HuH-7.5 (cell line): ENCODE results near the gene CDH15.

ENCODE experiments used
- DNase-seq: peaks from one replicate; pipeline ENCODE4 v3.0.0; 2011; ENCODE audit warnings: low spot score

Gene CDH15

GRCh38 chr16:89140981-89141883 lies 30.3 kb upstream of the CDH15 start:
- no peak for DNase-seq

- no peak for DNase-seq
These were observed 29.7 kb upstream of the CDH15 start for GRCh38 chr16:89141884-89142267.

GRCh38 chr16:89142474-89143195 lies 28.9 kb upstream of the CDH15 start:
- DNase-seq = no peak

GRCh38 chr16:89143201-89143741 lies 28.3 kb upstream of the CDH15 start:
- DNase-seq = no peak

- DNase-seq = no peak
These were observed 27.5 kb upstream of the CDH15 start for GRCh38 chr16:89143911-89144675.

- no peak for DNase-seq
These were observed 26.9 kb upstream of the CDH15 start for GRCh38 chr16:89144681-89145080.

GRCh38 chr16:89145406-89146161 lies 26.0 kb upstream of the CDH15 start:
- DNase-seq = no peak

GRCh38 chr16:89146211-89147005 lies 25.1 kb upstream of the CDH15 start:
- DNase-seq = no peak

GRCh38 chr16:89147085-89147817 lies 24.3 kb upstream of the CDH15 start:
- no peak for DNase-seq

- DNase-seq = no peak
These were observed 22.2 kb upstream of the CDH15 start for GRCh38 chr16:89149386-89149785.

GRCh38 chr16:89150090-89150835 lies 21.3 kb upstream of the CDH15 start:
- DNase-seq = no peak

- DNase-seq = no peak
These were observed 20.6 kb upstream of the CDH15 start for GRCh38 chr16:89150981-89151380.

- no peak for DNase-seq
These were observed 18.5 kb upstream of the CDH15 start for GRCh38 chr16:89152831-89153700.

- no peak for DNase-seq
These were observed 17.7 kb upstream of the CDH15 start for GRCh38 chr16:89153848-89154271.

- no peak for DNase-seq
These were observed 17.0 kb upstream of the CDH15 start for GRCh38 chr16:89154390-89155183.

- no peak for DNase-seq
These were observed 16.3 kb upstream of the CDH15 start for GRCh38 chr16:89155184-89155679.
